Mucosa of descending colon (tissue), 3 donors: ENCODE results near the gene RYR3. TPM values are rescaled to one million over a fixed set of nuclear protein-coding genes. Genes with fewer than 3 reads are reported as not detected.

ENCODE experiments used
- ATAC-seq: fragments of 200-7000 bp; cut with Tn5 transposase; one replicate; pipeline ENCODE4 v1.9.1; 2020; ENCODE audit warnings: mild to moderate bottlenecking, moderate library complexity
- DNase-seq, 3 donors: peaks; one replicate each; pipeline ENCODE4 v3.0.0-alpha.2; 2020
- H3K36me3 ChIP-seq: fragments of 200-600 bp; one replicate; pipeline ENCODE4 v1.8.0; 2021; ENCODE audit warnings: low read depth, mild to moderate bottlenecking
- H3K4me1 ChIP-seq: fragments of 200-600 bp; one replicate; pipeline ENCODE4 v1.8.0; 2021; ENCODE audit warnings: low read depth, mild to moderate bottlenecking
- H3K4me3 ChIP-seq: fragments of 200-600 bp; one replicate; pipeline ENCODE4 v1.8.0; 2021; ENCODE audit warnings: mild to moderate bottlenecking
- H3K9me3 ChIP-seq: fragments of 200-600 bp; one replicate; pipeline ENCODE4 v1.8.0; 2021; ENCODE audit warnings: mild to moderate bottlenecking
- CTCF ChIP-seq: fragments of 200-600 bp; IDR thresholded peaks from one replicate; pipeline ENCODE4 v1.8.0; 2022; ENCODE audit warnings: antibody characterized with exemption, mild to moderate bottlenecking
- intact Hi-C, 2 donors: fragments of 100-400 bp; cut with DNase I in 1 of 2; cut with micrococcal nuclease in 1 of 2; formaldehyde crosslinking; loops; one replicate each; pipeline versions ENCODE4 v1.11.0 to v1.11.1; 2022; cut with DNase I, micrococcal nuclease
- total RNA-seq, 3 donors: library from RNA; stranded (reverse); fragmentation: NEBNext Ultra II Directional in 2 of 3; extraction: Animal tissue kit (Norgen Biotek cat#: 25700) in 2 of 3; gene quantifications; one replicate each; pipeline versions ENCODE4 v1.2.1 to v1.2.4, GENCODE V29; 2021 to 2023
- donor health status: DM: no; HTN: no; CAD: no; lungs with moderate emphysema.
- donor health status: DM: no; HTN: no; CAD: no.
- donor health status: DM: no; HTN: yes; CAD: no.

Gene RYR3
- total RNA-seq, 3 donors from 2014 or later = 0.84 to 16.4 (median 1.1) TPM

DNA sequence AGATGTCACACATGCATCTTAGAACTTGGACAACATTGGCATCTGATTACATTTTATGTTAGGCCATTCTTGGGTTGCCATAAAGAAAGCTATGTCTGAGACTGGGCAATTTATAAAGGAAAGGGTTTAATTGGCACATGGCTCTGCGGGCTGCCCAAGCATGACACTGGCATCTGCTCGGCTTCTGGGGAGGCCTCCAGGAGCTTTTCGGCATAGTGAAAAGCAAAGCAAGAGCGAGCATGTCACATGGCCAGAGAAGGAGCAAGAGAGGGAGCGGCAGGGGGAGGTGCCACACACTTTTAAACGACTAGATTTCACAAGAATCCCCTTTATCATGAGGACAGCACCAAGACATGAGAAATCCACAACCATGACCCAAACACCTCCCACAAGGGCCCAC, 11.3 kb downstream of the RYR3 start:
- no peak for TF ChIP-seq CTCF
- H3K4me1 ChIP-seq = no peaks in the 10 kb centered on the region

DNA sequence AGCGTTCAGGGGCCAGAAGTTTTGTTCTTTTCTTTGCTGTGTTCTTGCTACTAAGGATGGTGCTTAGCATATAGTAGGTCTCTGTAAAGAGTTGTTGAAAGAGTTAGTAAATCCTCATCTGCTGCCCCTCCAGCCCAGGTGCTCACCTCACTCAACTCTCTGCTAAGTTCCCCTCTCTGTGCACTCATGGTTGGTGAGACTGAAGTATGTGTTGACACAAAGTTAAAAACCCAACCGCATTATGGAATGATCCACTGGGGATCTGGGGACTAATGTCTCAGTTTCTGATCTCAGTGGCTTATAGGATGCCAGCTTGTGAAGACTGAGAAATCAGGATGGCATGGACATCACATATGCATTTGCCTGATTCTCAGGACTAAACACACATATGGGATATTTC, 13.8 kb downstream of the RYR3 start:
- no peak for ATAC-seq
- intact Hi-C loops = no loop called here
- TF ChIP-seq CTCF = no peak

More for the DNA sequence above, 11.3 kb downstream of the RYR3 start:
- no peak for ATAC-seq
- intact Hi-C loops = no loop called here
- Histone ChIP-seq H3K4me3 (no peak overlapping the region), H3K36me3 (no peaks in the 10 kb centered on the region), H3K9me3 (no peaks in the 10 kb centered on the region)
- no peak for DNase-seq

GRCh38 chr15:33326908-33327307, 16.1 kb downstream of the RYR3 start:
- intact Hi-C loops = no loop called here
- ATAC-seq (no peak), DNase-seq (no peak)
- no peaks in the 10 kb centered on the region for H3K9me3 ChIP-seq
- no peaks in the 10 kb centered on the region for H3K4me1 ChIP-seq
- H3K36me3 ChIP-seq = no peaks in the 10 kb centered on the region
- H3K4me3 ChIP-seq = no peak overlapping the region
- TF ChIP-seq CTCF = no peak

More for the DNA sequence above, 13.8 kb downstream of the RYR3 start:
- no peak overlapping the region for H3K4me3 ChIP-seq
- H3K36me3 ChIP-seq = no peaks in the 10 kb centered on the region
- H3K9me3 ChIP-seq = no peaks in the 10 kb centered on the region
- DNase-seq = no peak
- no peaks in the 10 kb centered on the region for H3K4me1 ChIP-seq

- Histone ChIP-seq H3K9me3 (no peaks in the 10 kb centered on the region), H3K36me3 (no peaks in the 10 kb centered on the region), H3K4me1 (no peaks in the 10 kb centered on the region), H3K4me3 (no peak overlapping the region)
- DNase-seq (no peak), ATAC-seq (no peak)
- TF ChIP-seq CTCF = no peak
- intact Hi-C loops = no loop called here
Measured at GRCh38 chr15:33328106-33328505, 17.3 kb downstream of the RYR3 start.

GRCh38 chr15:33329457-33329856, 18.7 kb downstream of the RYR3 start:
- no peaks in the 10 kb centered on the region for H3K4me1 ChIP-seq
- no peak overlapping the region for H3K4me3 ChIP-seq
- H3K9me3 ChIP-seq = no peaks in the 10 kb centered on the region
- intact Hi-C loops = no loop called here
- ATAC-seq (no peak), DNase-seq (no peak)
- TF ChIP-seq CTCF = no peak
- no peaks in the 10 kb centered on the region for H3K36me3 ChIP-seq

DNA sequence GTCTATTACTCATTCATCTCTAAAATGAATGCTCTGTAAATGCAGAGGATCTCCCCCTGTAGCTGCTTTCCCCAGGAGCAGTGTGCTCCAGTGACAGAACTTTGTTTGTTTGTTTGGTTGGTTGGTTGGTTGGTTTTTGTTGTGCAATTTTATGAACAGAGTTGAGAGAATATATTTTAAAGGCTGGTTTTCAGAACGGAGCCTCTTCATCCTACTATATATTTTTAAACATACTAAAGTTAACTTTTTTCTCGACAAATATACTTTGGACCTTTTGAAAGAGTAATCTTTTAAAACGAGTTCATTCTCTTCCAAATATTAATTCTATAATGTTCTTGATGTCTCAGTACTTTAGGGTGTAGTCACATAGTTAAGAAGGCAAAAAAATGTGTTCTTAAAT, 20.2 kb downstream of the RYR3 start:
- H3K9me3 ChIP-seq = no peaks in the 10 kb centered on the region
- no peak for TF ChIP-seq CTCF
- H3K4me1 ChIP-seq = no peaks in the 10 kb centered on the region
- H3K36me3 ChIP-seq = no peaks in the 10 kb centered on the region
- ATAC-seq (no peak), DNase-seq (no peak)
- intact Hi-C loops = no loop called here
- H3K4me3 ChIP-seq = no peak overlapping the region
